ENCODE results near the gene TBX4.

GRCh38 chr17:61406971-61407911 is 45.0 kb upstream of the TBX4 start:
- TF ChIP-seq EZH2 (IDR thresholded peaks at IDR 0.05; ENCODE audit: insufficient read depth, poor library complexity, severe bottlenecking), result no peak
- TF ChIP-seq EZH2phosphoT487 (IDR thresholded peaks at IDR 0.05; ENCODE audit: insufficient read depth, low read depth), result no peak
